Fibroblast of skin of back (primary cell): ENCODE data around the gene MAMDC2. TPM values are rescaled to one million over a fixed set of nuclear protein-coding genes. Genes with fewer than 3 reads are reported as not detected.

Experiments
- DNase-seq: peaks from one replicate; pipeline ENCODE4 v3.0.0-alpha.2; 2013
- polyA plus RNA-seq, 2 experiments: library from polyadenylated mRNA; unstranded; fragments of 120-200 nt; gene quantifications; one replicate each; pipeline ENCODE4 v1.2.1, GENCODE V29; 2013; ENCODE audit not compliant: insufficient read length in 2 of 2

The MAMDC2 gene
- polyA plus RNA-seq (2013, experiment 1 of 2; ENCODE audit: insufficient read length): 12.1 TPM
- 13.5 TPM for polyA plus RNA-seq (2013, experiment 2 of 2; ENCODE audit: insufficient read length)

- DNase-seq: peak; percentile 41
Measured at GRCh38 chr9:70043689-70044489, at the start of gene MAMDC2. Gene MAMDC2 (plus strand): TSS chr9:70043848. CDS start chr9:70044198, 350 bp downstream.

- no peak for DNase-seq
Measured at GRCh38 chr9:69995846-69996245, 47.8 kb upstream of the MAMDC2 start.

GRCh38 chr9:69996967-69997366, 46.7 kb upstream of the MAMDC2 start:
- no peak for DNase-seq

- no peak for DNase-seq
Measured at GRCh38 chr9:69997524-69997923, 46.1 kb upstream of the MAMDC2 start.

GRCh38 chr9:69999315-69999714, 44.3 kb upstream of the MAMDC2 start:
- no peak for DNase-seq

- DNase-seq: no peak
Measured at GRCh38 chr9:70000469-70000868, 43.2 kb upstream of the MAMDC2 start.

GRCh38 chr9:70003901-70004714, 39.5 kb upstream of the MAMDC2 start:
- peak; percentile 92 for DNase-seq

- DNase-seq: no peak
Measured at GRCh38 chr9:70006306-70006705, 37.3 kb upstream of the MAMDC2 start.

GRCh38 chr9:70007831-70008230, 35.8 kb upstream of the MAMDC2 start:
- DNase-seq: no peak

GRCh38 chr9:70010015-70010414, 33.6 kb upstream of the MAMDC2 start:
- no peak for DNase-seq

- peak; percentile 45 for DNase-seq
Measured at GRCh38 chr9:70011366-70011765, 32.3 kb upstream of the MAMDC2 start.

- DNase-seq: no peak
Measured at GRCh38 chr9:70012569-70012968, 31.1 kb upstream of the MAMDC2 start.

- DNase-seq: peak; percentile 19
Measured at GRCh38 chr9:70013598-70014196, 30.0 kb upstream of the MAMDC2 start.

GRCh38 chr9:70015099-70015498, 28.5 kb upstream of the MAMDC2 start:
- DNase-seq: no peak

GRCh38 chr9:70020217-70020616, 23.4 kb upstream of the MAMDC2 start:
- no peak for DNase-seq

- peak; percentile 96 for DNase-seq
Measured at GRCh38 chr9:70020991-70021571, 22.6 kb upstream of the MAMDC2 start.

GRCh38 chr9:70028287-70028686, 15.4 kb upstream of the MAMDC2 start:
- DNase-seq: no peak

- DNase-seq: no peak
Measured at GRCh38 chr9:70030156-70030555, 13.5 kb upstream of the MAMDC2 start.

- peak; percentile 55 for DNase-seq
Measured at GRCh38 chr9:70031141-70031545, 12.5 kb upstream of the MAMDC2 start.

- DNase-seq: no peak
Measured at GRCh38 chr9:70034271-70034711, 9.4 kb upstream of the MAMDC2 start.

- DNase-seq: no peak
Measured at GRCh38 chr9:70035691-70036090, 8.0 kb upstream of the MAMDC2 start.

GRCh38 chr9:70036641-70037040, 7.0 kb upstream of the MAMDC2 start:
- DNase-seq: no peak

GRCh38 chr9:70038171-70038621, 5.5 kb upstream of the MAMDC2 start:
- peak; percentile 86 for DNase-seq
